Measurements from ENCODE around the gene ZFYVE21.

Gene ZFYVE21

GRCh38 chr14:103726474-103726873, 10.9 kb downstream of the ZFYVE21 start:
- DNase-seq = no peak

- DNase-seq = no peak
Measured at GRCh38 chr14:103727313-103727980, 11.8 kb downstream of the ZFYVE21 start.

GRCh38 chr14:103728141-103728540, 12.5 kb downstream of the ZFYVE21 start:
- DNase-seq = no peak

- no peak for DNase-seq
Measured at GRCh38 chr14:103728721-103729120, 13.1 kb downstream of the ZFYVE21 start.

GRCh38 chr14:103729496-103730448, 14.2 kb downstream of the ZFYVE21 start:
- DNase-seq = no peak

- no peak for DNase-seq
Measured at GRCh38 chr14:103730490-103731035, 15.0 kb downstream of the ZFYVE21 start.

- no peak for DNase-seq
Measured at GRCh38 chr14:103731481-103731880, 15.9 kb downstream of the ZFYVE21 start.

GRCh38 chr14:103731916-103732867, 16.6 kb downstream of the ZFYVE21 start:
- no peak for DNase-seq

- no peak for DNase-seq
Measured at GRCh38 chr14:103732868-103733620, 17.4 kb downstream of the ZFYVE21 start.

- DNase-seq = no peak
Measured at GRCh38 chr14:103733651-103734050, 18.0 kb downstream of the ZFYVE21 start.

GRCh38 chr14:103734081-103734888, 18.7 kb downstream of the ZFYVE21 start:
- no peak for DNase-seq

GRCh38 chr14:103735022-103735421, 19.4 kb downstream of the ZFYVE21 start:
- no peak for DNase-seq

GRCh38 chr14:103735439-103735814, 19.8 kb downstream of the ZFYVE21 start:
- no peak for DNase-seq

GRCh38 chr14:103735815-103736545, 20.4 kb downstream of the ZFYVE21 start:
- DNase-seq = no peak

- no peak for DNase-seq
Measured at GRCh38 chr14:103736546-103737431, 21.2 kb downstream of the ZFYVE21 start.

GRCh38 chr14:103737432-103738045, 21.9 kb downstream of the ZFYVE21 start:
- no peak for DNase-seq

GRCh38 chr14:103738166-103738565, 22.6 kb downstream of the ZFYVE21 start:
- no peak for DNase-seq

GRCh38 chr14:103738701-103739451, 23.3 kb downstream of the ZFYVE21 start:
- DNase-seq = no peak

Data from right hindlimb (tissue), 1 donor.